Panc1 (cell line): ENCODE results near the gene ZC3H8. TPM values are rescaled to one million over a fixed set of nuclear protein-coding genes. Genes with fewer than 3 reads are reported as not detected.

ENCODE experiments used
- ATAC-seq: fragments of 200-7000 bp; cut with Tn5 transposase; 2 replicates; pipeline ENCODE4 v1.9.1; 2020; ENCODE audit warnings: mild to moderate bottlenecking, moderate library complexity
- BruUV-seq: library from RNA; stranded (reverse); fragments of 400-500 nt; replicated peaks from 2 replicates; lab custom pipeline; 2021; lab: Mats Ljungman, UMichigan
- CTCF ChIA-PET: fragments of 300-600 bp; sonication (Branson Sonifier 250); formaldehyde crosslinking; loops from one replicate; lab custom pipeline; 2022; ENCODE audit warnings: antibody characterized with exemption; lab: Charles Lee
- POLR2A ChIA-PET: fragments of 300-600 bp; sonication (Branson Sonifier 250); formaldehyde crosslinking; loops from one replicate; lab custom pipeline; 2022; ENCODE audit warnings: antibody characterized with exemption; lab: Charles Lee
- DNase-seq: peaks from one replicate; pipeline ENCODE4 v3.0.0-alpha.2; 2010; ENCODE audit warnings: low read depth, low spot score
- H3K27ac ChIP-seq: 2 replicates; pipeline ENCODE4 v1.5.1; 2011; ENCODE audit warnings: mild to moderate bottlenecking, low read length, inconsistent platforms
- H3K27me3 ChIP-seq: fragments of 200-500 bp; sonication (Bioruptor generic); 2 replicates; pipeline ENCODE4 v1.6.0; 2014; ENCODE audit warnings: low read length, inconsistent platforms; ENCODE audit not compliant: control insufficient read depth, insufficient read depth
- H3K36me3 ChIP-seq: fragments of 200-500 bp; sonication (Bioruptor generic); 2 replicates; pipeline ENCODE4 v1.5.1; 2014; ENCODE audit warnings: inconsistent platforms, mild to moderate bottlenecking, low read length, moderate library complexity; ENCODE audit not compliant: control insufficient read depth, insufficient read depth
- H3K4me1 ChIP-seq: 2 replicates; pipeline ENCODE4 v1.5.1; 2011; ENCODE audit warnings: inconsistent platforms, mild to moderate bottlenecking, low read length, moderate library complexity; ENCODE audit not compliant: control insufficient read depth, insufficient read depth
- H3K4me3 ChIP-seq, 2 experiments: 2 replicates each; pipeline ENCODE4 v1.5.1; 2011 to 2012; ENCODE audit warnings: low read depth in 2 of 2, low read length in 2 of 2, mild to moderate bottlenecking in 2 of 2, inconsistent platforms in 1 of 2, moderate library complexity in 1 of 2
- H3K9me3 ChIP-seq: fragments of 200-500 bp; sonication (Bioruptor generic); 2 replicates; pipeline ENCODE4 v1.5.1; 2014; ENCODE audit warnings: low read depth, mild to moderate bottlenecking, inconsistent platforms, low read length, moderate library complexity; ENCODE audit not compliant: control insufficient read depth, insufficient read depth
- CTCF ChIP-seq: fragments of 450-650 bp; IDR thresholded peaks from 2 replicates; pipeline ENCODE4 v1.5.1; 2017; ENCODE audit warnings: mild to moderate bottlenecking
- POLR2AphosphoS5 ChIP-seq: IDR thresholded peaks from 2 replicates; pipeline ENCODE4 v1.6.1; 2012; ENCODE audit warnings: mild to moderate bottlenecking, low read depth, low read length, moderate library complexity
- REST ChIP-seq, 2 experiments: IDR thresholded peaks; 2 replicates each; pipeline ENCODE4 v1.6.1; 2011 to 2012; ENCODE audit warnings: low read depth in 2 of 2, control low read depth in 1 of 2, low read length in 1 of 2, mild to moderate bottlenecking in 1 of 2, moderate library complexity in 1 of 2; ENCODE audit not compliant: insufficient read depth in 1 of 2
- SIN3A ChIP-seq: IDR thresholded peaks from 2 replicates; pipeline ENCODE4 v1.6.1; 2012; ENCODE audit warnings: low read depth, mild to moderate bottlenecking, low read length, moderate library complexity, borderline replicate concordance; ENCODE audit not compliant: insufficient read depth
- TCF7L2 ChIP-seq: IDR thresholded peaks from 2 replicates; pipeline ENCODE4 v1.6.1; 2011; ENCODE audit warnings: mild to moderate bottlenecking, low read depth, low read length, inconsistent platforms
- in situ Hi-C: cut with HindIII; loops from 2 replicates; pipeline ENCODE4 v1.10.0; 2016; ENCODE audit warnings: low sequenced_read_pairs, low pct_unique_long_range_greater_than_20kb
- intact Hi-C: fragments of 100-400 bp; cut with micrococcal nuclease; formaldehyde crosslinking; loops from one replicate; pipeline ENCODE4 v1.10.0; 2022; ENCODE audit not compliant: unreplicated experiment
- total RNA-seq: library from RNA; stranded (reverse); gene quantifications from one replicate; pipeline ENCODE4 v1.2.1, GENCODE V29; 2021; ENCODE audit not compliant: unreplicated experiment

Gene ZC3H8
- total RNA-seq, 1 experiment from 2014 or later, result 4.4 TPM

DNA sequence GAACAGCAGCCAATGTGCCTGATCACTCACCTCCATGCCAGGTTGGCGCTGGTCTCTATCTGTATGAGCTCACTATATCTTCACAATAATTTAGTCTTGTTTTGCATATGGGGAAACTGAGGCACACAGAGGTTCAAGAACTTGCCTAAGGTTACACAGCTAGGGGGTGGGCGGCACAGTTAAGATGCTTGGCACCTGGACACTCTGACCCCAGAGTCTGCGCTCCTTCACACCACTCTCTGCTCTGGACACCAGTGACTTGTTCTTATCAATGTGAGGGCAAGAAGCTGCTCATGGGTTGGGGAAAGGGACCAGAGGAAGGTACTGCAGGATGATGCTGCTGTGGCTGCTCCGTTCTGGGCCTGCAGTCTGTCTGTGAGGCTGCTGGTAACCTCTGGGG is 89.5 kb downstream of the ZC3H8 start:
- ATAC-seq, result 0 out of 2 replicates have a peak, but pooled peaks have one; percentile 20
- BruUV-seq, result no TSS peak
- in situ Hi-C loops, result no loop called here
- intact Hi-C loops, result no loop called here
- ChIA-PET CTCF (no interaction called here), POLR2A (no interaction called here)
- Histone ChIP-seq H3K9me3 (no peaks in the 10 kb centered on the region), H3K27ac (no peak overlapping the region), H3K4me1 (no peaks in the 10 kb centered on the region), H3K36me3 (no peaks in the 10 kb centered on the region), H3K4me3 (no peak overlapping the region), H3K27me3 (no peaks in the 10 kb centered on the region)
- no peak for DNase-seq
- TF ChIP-seq SIN3A (no peak), REST (IDR thresholded peaks at IDR 0.05; ENCODE audit: insufficient read depth in 1 of 2, low read depth in 2 of 2, low read length in 1 of 2) (no peak), TCF7L2 (no peak), POLR2AphosphoS5 (no peak), CTCF (no peak)

DNA sequence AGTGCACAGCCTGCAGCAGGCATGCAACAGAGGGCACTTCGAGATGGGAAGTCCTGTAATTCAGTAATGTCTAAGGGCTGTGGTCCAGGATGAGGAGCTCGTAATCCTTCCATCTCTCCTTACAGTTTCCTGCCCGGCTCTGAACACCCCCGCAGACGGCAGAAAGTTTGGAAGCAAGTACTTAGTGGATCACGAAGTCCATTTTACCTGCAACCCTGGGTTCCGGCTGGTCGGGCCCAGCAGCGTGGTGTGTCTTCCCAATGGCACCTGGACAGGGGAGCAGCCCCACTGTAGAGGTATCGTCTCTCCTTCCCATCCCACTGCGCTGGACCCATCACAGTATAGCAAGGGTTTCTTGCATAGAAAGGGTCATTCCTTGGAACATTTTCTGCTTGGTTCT is 90.0 kb downstream of the ZC3H8 start:
- intact Hi-C loops, result no loop called here
- BruUV-seq, result no TSS peak
- no peaks in the 10 kb centered on the region for H3K9me3 ChIP-seq
- H3K36me3 ChIP-seq, result no peaks in the 10 kb centered on the region
- POLR2A ChIA-PET, result no interaction called here
- H3K4me3 ChIP-seq, result no peak overlapping the region
- H3K27ac ChIP-seq, result no peak overlapping the region
- DNase-seq (no peak), ATAC-seq (no peak)
- no peaks in the 10 kb centered on the region for H3K4me1 ChIP-seq
- in situ Hi-C loops, result no loop called here
- H3K27me3 ChIP-seq, result no peaks in the 10 kb centered on the region
- no peak for TF ChIP-seq SIN3A
- no peak for TF ChIP-seq REST (IDR thresholded peaks at IDR 0.05; ENCODE audit: insufficient read depth in 1 of 2, low read depth in 2 of 2, low read length in 1 of 2)
- TF ChIP-seq POLR2AphosphoS5, result no peak
- no peak for TF ChIP-seq TCF7L2
- no peak for TF ChIP-seq CTCF
- CTCF ChIA-PET, result no interaction called here
